K562 (cell line): Measurements from ENCODE around the gene SMIM12. TPM values are rescaled to one million over a fixed set of nuclear protein-coding genes. Genes with fewer than 3 reads are reported as not detected.
A peak's percentile ranks its signal among the peaks of the same experiment; 100 is the strongest.

Source experiments
- GABPB1 ChIP-seq: sonication (generic); formaldehyde crosslinking; IDR thresholded peaks from 2 replicates; pipeline ENCODE4 v1.8.0; 2022; ENCODE audit warnings: mild to moderate bottlenecking, missing genetic modification reagents
- HOMEZ ChIP-seq: fragments of 250-450 bp; sonication (Bioruptor Pico); IDR thresholded peaks from 2 replicates; pipeline ENCODE4 v1.4.0; 2020; ENCODE audit warnings: mild to moderate bottlenecking, moderate library complexity
- KHSRP ChIP-seq: fragments of 450-650 bp; IDR thresholded peaks from 2 replicates; pipeline ENCODE4 v1.6.1; 2017
- POLR2AphosphoS2 ChIP-seq: IDR thresholded peaks from 2 replicates; pipeline ENCODE4 v1.6.1; 2012; ENCODE audit warnings: low read length, improper control_type of control experiment
- SPI1 ChIP-seq: IDR thresholded peaks from 2 replicates; pipeline ENCODE4 v1.6.1; 2011; ENCODE audit warnings: low read depth, low read length, control low read depth, borderline replicate concordance
- TAL1 ChIP-seq: fragments of 450-650 bp; IDR thresholded peaks from 2 replicates; pipeline ENCODE4 v1.6.1; 2016; ENCODE audit warnings: mild to moderate bottlenecking
- TOE1 ChIP-seq, 2 experiments: fragments of 450-650 bp in 1 of 2; sonication (generic) in 1 of 2; formaldehyde crosslinking in 1 of 2; IDR thresholded peaks; 2 replicates each; pipeline versions ENCODE4 v1.7.1 to v1.8.0; 2016 to 2022; ENCODE audit warnings: borderline replicate concordance in 2 of 2, mild to moderate bottlenecking in 2 of 2, antibody characterized with exemption in 1 of 2, inconsistent platforms in 1 of 2, low read depth in 1 of 2, missing genetic modification reagents in 1 of 2, moderate library complexity in 1 of 2
- ZNF165 ChIP-seq: fragments of 250-450 bp; sonication (Bioruptor Pico); IDR thresholded peaks from 2 replicates; pipeline ENCODE4 v1.4.0; 2020; ENCODE audit warnings: borderline replicate concordance
- polyA plus RNA-seq, 8 experiments: library from polyadenylated mRNA; depleted of rRNA in 4 of 8; stranded (reverse) in 5 of 8; unstranded in 3 of 8; fragments of >200 nt; fragmentation: Nextera tagmentation in 2 of 8; fragmentation: Illumina TruSeq in 1 of 8; extraction: Ambion mirVana in 2 of 8; extraction: Trizol in 1 of 8; gene quantifications; 2 replicates each; pipeline versions ENCODE4 v1.2.1 to v1.2.3, GENCODE V29; 2011 to 2014; ENCODE audit warnings: inconsistent platforms in 1 of 8, missing spikeins in 1 of 8
- total RNA-seq, 7 experiments: library from RNA; depleted of rRNA in 6 of 7; stranded (reverse); fragments of >200 nt in 6 of 7; fragmentation: Illumina TruSeq in 2 of 7; extraction: Trizol in 2 of 7; gene quantifications; 2 replicates each; pipeline versions ENCODE4 v1.2.1 to v1.2.3, GENCODE V29; 2011 to 2021; ENCODE audit warnings: low replicate concordance in 1 of 7
- TF ChIP-seq, protein P1 (sequence below): fragments of 450-650 bp; IDR thresholded peaks from 2 replicates; pipeline ENCODE4 v1.6.1; 2016; ENCODE audit warnings: low read depth
- TF ChIP-seq, protein P2 (sequence below): fragments of 450-650 bp; IDR thresholded peaks from 2 replicates; pipeline ENCODE4 v1.7.0; 2016; ENCODE audit warnings: borderline replicate concordance
- TF ChIP-seq, protein P3 (sequence below), 2 experiments: fragments of 450-650 bp in 1 of 2; IDR thresholded peaks; 2 replicates each; pipeline ENCODE4 v1.6.1; 2011 to 2017; ENCODE audit warnings: low read depth in 2 of 2, antibody characterized with exemption in 1 of 2, borderline replicate concordance in 1 of 2, low read length in 1 of 2, mild to moderate bottlenecking in 1 of 2, mixed read lengths in 1 of 2; ENCODE audit not compliant: control insufficient read depth in 1 of 2

Gene SMIM12
- total and polyA plus RNA-seq, 9 of the 15 experiments (the other 6 are each of a cell fraction or from before 2014, with no cell fraction given) = 51.7 to 112 (median 63.9) TPM

GRCh38 chr1:34859446-34860200 lies at the start of gene SMIM12 (continued):
- TF ChIP-seq, protein P1, sequence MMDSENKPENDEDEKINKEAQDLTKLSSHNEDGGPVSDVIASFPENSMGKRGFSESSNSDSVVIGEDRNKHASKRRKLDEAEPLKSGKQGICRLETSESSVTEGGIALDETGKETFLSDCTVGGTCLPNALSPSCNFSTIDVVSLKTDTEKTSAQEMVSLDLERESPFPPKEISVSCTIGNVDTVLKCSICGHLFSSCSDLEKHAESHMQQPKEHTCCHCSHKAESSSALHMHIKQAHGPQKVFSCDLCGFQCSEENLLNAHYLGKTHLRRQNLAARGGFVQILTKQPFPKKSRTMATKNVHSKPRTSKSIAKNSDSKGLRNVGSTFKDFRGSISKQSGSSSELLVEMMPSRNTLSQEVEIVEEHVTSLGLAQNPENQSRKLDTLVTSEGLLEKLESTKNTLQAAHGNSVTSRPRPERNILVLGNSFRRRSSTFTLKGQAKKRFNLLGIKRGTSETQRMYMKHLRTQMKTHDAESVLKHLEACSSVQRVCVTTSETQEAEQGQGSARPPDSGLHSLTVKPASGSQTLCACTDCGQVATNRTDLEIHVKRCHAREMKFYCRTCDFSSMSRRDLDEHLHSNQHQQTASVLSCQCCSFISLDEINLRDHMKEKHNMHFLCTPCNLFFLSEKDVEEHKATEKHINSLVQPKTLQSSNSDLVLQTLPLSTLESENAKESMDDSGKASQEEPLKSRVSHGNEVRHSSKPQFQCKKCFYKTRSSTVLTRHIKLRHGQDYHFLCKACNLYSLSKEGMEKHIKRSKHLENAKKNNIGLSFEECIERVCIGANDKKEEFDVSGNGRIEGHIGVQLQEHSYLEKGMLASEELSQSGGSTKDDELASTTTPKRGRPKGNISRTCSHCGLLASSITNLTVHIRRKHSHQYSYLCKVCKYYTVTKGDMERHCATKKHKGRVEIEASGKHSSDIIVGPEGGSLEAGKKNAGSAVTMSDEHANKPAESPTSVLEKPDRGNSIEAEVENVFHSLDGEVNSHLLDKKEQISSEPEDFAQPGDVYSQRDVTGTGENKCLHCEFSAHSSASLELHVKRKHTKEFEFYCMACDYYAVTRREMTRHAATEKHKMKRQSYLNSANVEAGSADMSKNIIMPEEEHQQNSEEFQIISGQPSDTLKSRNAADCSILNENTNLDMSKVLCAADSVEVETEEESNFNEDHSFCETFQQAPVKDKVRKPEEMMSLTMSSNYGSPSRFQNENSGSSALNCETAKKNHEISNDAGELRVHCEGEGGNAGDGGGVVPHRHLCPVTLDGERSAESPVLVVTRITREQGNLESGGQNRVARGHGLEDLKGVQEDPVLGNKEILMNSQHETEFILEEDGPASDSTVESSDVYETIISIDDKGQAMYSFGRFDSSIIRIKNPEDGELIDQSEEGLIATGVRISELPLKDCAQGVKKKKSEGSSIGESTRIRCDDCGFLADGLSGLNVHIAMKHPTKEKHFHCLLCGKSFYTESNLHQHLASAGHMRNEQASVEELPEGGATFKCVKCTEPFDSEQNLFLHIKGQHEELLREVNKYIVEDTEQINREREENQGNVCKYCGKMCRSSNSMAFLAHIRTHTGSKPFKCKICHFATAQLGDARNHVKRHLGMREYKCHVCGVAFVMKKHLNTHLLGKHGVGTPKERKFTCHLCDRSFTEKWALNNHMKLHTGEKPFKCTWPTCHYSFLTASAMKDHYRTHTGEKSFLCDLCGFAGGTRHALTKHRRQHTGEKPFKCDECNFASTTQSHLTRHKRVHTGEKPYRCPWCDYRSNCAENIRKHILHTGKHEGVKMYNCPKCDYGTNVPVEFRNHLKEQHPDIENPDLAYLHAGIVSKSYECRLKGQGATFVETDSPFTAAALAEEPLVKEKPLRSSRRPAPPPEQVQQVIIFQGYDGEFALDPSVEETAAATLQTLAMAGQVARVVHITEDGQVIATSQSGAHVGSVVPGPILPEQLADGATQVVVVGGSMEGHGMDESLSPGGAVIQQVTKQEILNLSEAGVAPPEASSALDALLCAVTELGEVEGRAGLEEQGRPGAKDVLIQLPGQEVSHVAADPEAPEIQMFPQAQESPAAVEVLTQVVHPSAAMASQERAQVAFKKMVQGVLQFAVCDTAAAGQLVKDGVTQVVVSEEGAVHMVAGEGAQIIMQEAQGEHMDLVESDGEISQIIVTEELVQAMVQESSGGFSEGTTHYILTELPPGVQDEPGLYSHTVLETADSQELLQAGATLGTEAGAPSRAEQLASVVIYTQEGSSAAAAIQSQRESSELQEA = no peak
- no peak for TF ChIP-seq HOMEZ (CRISPR knock-in tag)
- no peak; the same call in 1 of the 2 replicates for TF ChIP-seq POLR2AphosphoS2
- no peak for TF ChIP-seq TAL1
- peak; percentile 96 for TF ChIP-seq GABPB1 (CRISPR knock-in tag)
- TF ChIP-seq SPI1 = peak; percentile 59; the same call in 1 of the 2 replicates
- no peak for TF ChIP-seq KHSRP
- TF ChIP-seq, protein P2, sequence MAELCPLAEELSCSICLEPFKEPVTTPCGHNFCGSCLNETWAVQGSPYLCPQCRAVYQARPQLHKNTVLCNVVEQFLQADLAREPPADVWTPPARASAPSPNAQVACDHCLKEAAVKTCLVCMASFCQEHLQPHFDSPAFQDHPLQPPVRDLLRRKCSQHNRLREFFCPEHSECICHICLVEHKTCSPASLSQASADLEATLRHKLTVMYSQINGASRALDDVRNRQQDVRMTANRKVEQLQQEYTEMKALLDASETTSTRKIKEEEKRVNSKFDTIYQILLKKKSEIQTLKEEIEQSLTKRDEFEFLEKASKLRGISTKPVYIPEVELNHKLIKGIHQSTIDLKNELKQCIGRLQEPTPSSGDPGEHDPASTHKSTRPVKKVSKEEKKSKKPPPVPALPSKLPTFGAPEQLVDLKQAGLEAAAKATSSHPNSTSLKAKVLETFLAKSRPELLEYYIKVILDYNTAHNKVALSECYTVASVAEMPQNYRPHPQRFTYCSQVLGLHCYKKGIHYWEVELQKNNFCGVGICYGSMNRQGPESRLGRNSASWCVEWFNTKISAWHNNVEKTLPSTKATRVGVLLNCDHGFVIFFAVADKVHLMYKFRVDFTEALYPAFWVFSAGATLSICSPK = no peak
- TF ChIP-seq, protein P3, sequence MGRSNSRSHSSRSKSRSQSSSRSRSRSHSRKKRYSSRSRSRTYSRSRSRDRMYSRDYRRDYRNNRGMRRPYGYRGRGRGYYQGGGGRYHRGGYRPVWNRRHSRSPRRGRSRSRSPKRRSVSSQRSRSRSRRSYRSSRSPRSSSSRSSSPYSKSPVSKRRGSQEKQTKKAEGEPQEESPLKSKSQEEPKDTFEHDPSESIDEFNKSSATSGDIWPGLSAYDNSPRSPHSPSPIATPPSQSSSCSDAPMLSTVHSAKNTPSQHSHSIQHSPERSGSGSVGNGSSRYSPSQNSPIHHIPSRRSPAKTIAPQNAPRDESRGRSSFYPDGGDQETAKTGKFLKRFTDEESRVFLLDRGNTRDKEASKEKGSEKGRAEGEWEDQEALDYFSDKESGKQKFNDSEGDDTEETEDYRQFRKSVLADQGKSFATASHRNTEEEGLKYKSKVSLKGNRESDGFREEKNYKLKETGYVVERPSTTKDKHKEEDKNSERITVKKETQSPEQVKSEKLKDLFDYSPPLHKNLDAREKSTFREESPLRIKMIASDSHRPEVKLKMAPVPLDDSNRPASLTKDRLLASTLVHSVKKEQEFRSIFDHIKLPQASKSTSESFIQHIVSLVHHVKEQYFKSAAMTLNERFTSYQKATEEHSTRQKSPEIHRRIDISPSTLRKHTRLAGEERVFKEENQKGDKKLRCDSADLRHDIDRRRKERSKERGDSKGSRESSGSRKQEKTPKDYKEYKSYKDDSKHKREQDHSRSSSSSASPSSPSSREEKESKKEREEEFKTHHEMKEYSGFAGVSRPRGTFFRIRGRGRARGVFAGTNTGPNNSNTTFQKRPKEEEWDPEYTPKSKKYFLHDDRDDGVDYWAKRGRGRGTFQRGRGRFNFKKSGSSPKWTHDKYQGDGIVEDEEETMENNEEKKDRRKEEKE (IDR thresholded peaks at IDR 0.05; ENCODE audit: borderline replicate concordance in 1 of 2, control insufficient read depth in 1 of 2, low read depth in 2 of 2, low read length in 1 of 2) = peak in 1 of 2 experiments; percentile 92; a peak in 1 of 4 replicates
- TF ChIP-seq TOE1 (IDR thresholded peaks at IDR 0.05; ENCODE audit: borderline replicate concordance) = peak; percentile 78
- TF ChIP-seq TOE1 (CRISPR knock-in tag; IDR thresholded peaks at IDR 0.05; ENCODE audit: borderline replicate concordance, low read depth) = 0 out of 2 replicates have a peak, but pooled peaks have one; percentile 58
- TF ChIP-seq ZNF165 = no peak
